HepG2 (cell line): ENCODE results near the gene GHRHR. TPM values are rescaled to one million over a fixed set of nuclear protein-coding genes. Genes with fewer than 3 reads are reported as not detected.

ENCODE experiments used
- ATAC-seq: fragments of 200-7000 bp; cut with Tn5 transposase; 3 replicates; pipeline ENCODE4 v1.9.1; 2020; ENCODE audit warnings: mild to moderate bottlenecking, moderate library complexity
- BruUV-seq: library from RNA; stranded (reverse); fragments of 400-500 nt; replicated peaks from 2 replicates; lab custom pipeline; 2021; lab: Mats Ljungman, UMichigan
- CTCF ChIA-PET: fragments of 300-600 bp; formaldehyde crosslinking; extraction: SDS; loops from one replicate; lab custom pipeline; 2021; ENCODE audit warnings: low total read pairs, inconsistent platforms, low intra/inter-chr PET ratio; lab: Yijun Ruan, JAX
- POLR2A ChIA-PET: fragments of 350-600 bp; sonication (Branson Sonifier 250); formaldehyde crosslinking; loops from one replicate; lab custom pipeline; 2020; ENCODE audit warnings: antibody characterized with exemption, inconsistent platforms; lab: Yijun Ruan, JAX
- DNase-seq: peaks from one replicate; pipeline ENCODE4 v3.0.0-alpha.2; 2015; ENCODE audit warnings: low spot score
- FAIRE-seq: peaks from 3 replicates; lab custom pipeline; 2011; peaks lifted over from hg19 to GRCh38; lab: Jason Lieb, UNC
- H2AFZ ChIP-seq: one replicate; pipeline ENCODE4 v1.6.1; 2011; ENCODE audit warnings: low read length, inconsistent platforms
- H3K27ac ChIP-seq: fragments of 300-600 bp; 3 replicates; pipeline ENCODE4 v1.8.0; 2011; ENCODE audit warnings: mixed run types, mild to moderate bottlenecking, mixed read lengths, low read length, inconsistent platforms; ENCODE audit not compliant: insufficient read depth; ENCODE audit errors: extremely low read length
- H3K27me3 ChIP-seq, 2 experiments: fragments of 200-600 bp in 1 of 2; 2 replicates in 1 of 2; 3 replicates in 1 of 2; pipeline versions ENCODE4 v1.6.0 to v1.8.0; 2011; ENCODE audit warnings: low read length in 2 of 2, mild to moderate bottlenecking in 2 of 2, moderate library complexity in 2 of 2, inconsistent platforms in 1 of 2; ENCODE audit not compliant: insufficient read depth in 2 of 2, control insufficient read depth in 1 of 2
- H3K36me3 ChIP-seq, 2 experiments: fragments of 200-600 bp in 1 of 2; replicated peaks in 1 of 2; 2 replicates in 1 of 2; 3 replicates in 1 of 2; pipeline versions ENCODE4 v1.5.1 to v1.8.0; 2011; ENCODE audit warnings: low read length in 2 of 2, inconsistent platforms in 1 of 2; ENCODE audit not compliant: insufficient read depth in 2 of 2, control insufficient read depth in 1 of 2
- H3K4me1 ChIP-seq: 2 replicates; pipeline ENCODE4 v1.5.1; 2012; ENCODE audit warnings: low read length, inconsistent platforms; ENCODE audit not compliant: insufficient read depth
- H3K4me2 ChIP-seq: 2 replicates; pipeline ENCODE4 v1.6.0; 2011; ENCODE audit warnings: low read depth, low read length, inconsistent platforms
- H3K4me3 ChIP-seq, 3 experiments: fragments of 200-600 bp in 1 of 3; sonication (generic), shearing (Covaris generic) in 1 of 3; replicated peaks in 1 of 3; 2 replicates each; pipeline ENCODE4 v1.5.1; 2011 to 2016; ENCODE audit warnings: low read length in 3 of 3, inconsistent platforms in 2 of 3, low read depth in 2 of 3, mild to moderate bottlenecking in 2 of 3, control low read depth in 1 of 3, mixed read lengths in 1 of 3; ENCODE audit not compliant: insufficient read depth in 1 of 3
- H3K79me2 ChIP-seq: one replicate; pipeline ENCODE4 v1.6.1; 2011; ENCODE audit warnings: low read length, inconsistent platforms; ENCODE audit not compliant: insufficient read depth
- H3K9ac ChIP-seq: 2 replicates; pipeline ENCODE4 v1.6.0; 2011; ENCODE audit warnings: mild to moderate bottlenecking, low read depth, low read length, inconsistent platforms; ENCODE audit not compliant: insufficient read depth
- H3K9me3 ChIP-seq: 2 replicates; pipeline ENCODE4 v1.5.1; 2012; ENCODE audit warnings: mild to moderate bottlenecking, low read length
- H4K20me1 ChIP-seq: 2 replicates; pipeline ENCODE4 v1.6.0; 2011; ENCODE audit warnings: inconsistent platforms, mild to moderate bottlenecking, low read length, moderate library complexity; ENCODE audit not compliant: insufficient read depth
- PHF5A ChIP-seq: IDR thresholded peaks from one replicate; pipeline ENCODE4 v1.6.1; 2018; ENCODE audit warnings: low read depth, missing genetic modification reagents; ENCODE audit not compliant: unreplicated experiment
- RARA ChIP-seq: IDR thresholded peaks from 2 replicates; pipeline ENCODE4 v1.6.1; 2016; ENCODE audit warnings: missing genetic modification reagents, missing compliant biosample characterization
- SALL2 ChIP-seq: sonication (generic); formaldehyde crosslinking; IDR thresholded peaks from 2 replicates; pipeline ENCODE4 v1.8.1; 2023; ENCODE audit warnings: mild to moderate bottlenecking, missing genetic modification reagents, inconsistent platforms
- SP2 ChIP-seq: sonication (generic); formaldehyde crosslinking; IDR thresholded peaks from 2 replicates; pipeline ENCODE4 v1.5.1; 2020; ENCODE audit warnings: mild to moderate bottlenecking, missing genetic modification reagents
- ZNF143 ChIP-seq: sonication (generic); formaldehyde crosslinking; IDR thresholded peaks from 2 replicates; pipeline ENCODE4 v1.4.0; 2020; ENCODE audit warnings: missing genetic modification reagents
- ZNF296 ChIP-seq: sonication (generic); formaldehyde crosslinking; conservative IDR thresholded peaks from 2 replicates; pipeline ENCODE4 v1.5.0; 2020; ENCODE audit warnings: mild to moderate bottlenecking, missing genetic modification reagents
- ZNF646 ChIP-seq: sonication (generic); formaldehyde crosslinking; IDR thresholded peaks from 2 replicates; pipeline ENCODE4 v1.9.0; 2021; ENCODE audit warnings: mild to moderate bottlenecking, missing genetic modification reagents
- ZNF883 ChIP-seq: sonication (generic); formaldehyde crosslinking; IDR thresholded peaks from 2 replicates; pipeline ENCODE4 v1.5.1; 2020; ENCODE audit warnings: mild to moderate bottlenecking, missing genetic modification reagents; ENCODE audit errors: not compliant biosample characterization
- ZSCAN20 ChIP-seq: sonication (generic); formaldehyde crosslinking; IDR thresholded peaks from 2 replicates; pipeline ENCODE4 v1.4.0; 2020; ENCODE audit warnings: missing genetic modification reagents, mild to moderate bottlenecking, borderline replicate concordance
- ZSCAN30 ChIP-seq: sonication (generic); formaldehyde crosslinking; IDR thresholded peaks from 2 replicates; pipeline ENCODE4 v1.5.0; 2020; ENCODE audit warnings: mild to moderate bottlenecking, missing genetic modification reagents
- WGBS: methylation state at CpG from one replicate; pipeline ENCODE4 v1.1.6; 2017; ENCODE audit warnings: low lambda C conversion rate; 5-methylcytosine and 5-hydroxymethylcytosine counted together
- in situ Hi-C: cut with HindIII; loops from 2 replicates; pipeline ENCODE4 v1.10.0; 2017; ENCODE audit warnings: low pct_unique_long_range_greater_than_20kb; ENCODE audit not compliant: extremely low pct_ligation_motif_present
- intact Hi-C: fragments of 100-400 bp; cut with micrococcal nuclease; formaldehyde crosslinking; loops from one replicate; pipeline ENCODE4 v1.10.0; 2022; ENCODE audit not compliant: unreplicated experiment
- polyA plus RNA-seq, 8 experiments: library from polyadenylated mRNA; depleted of rRNA in 3 of 8; stranded (reverse) in 7 of 8; unstranded in 1 of 8; fragments of >200 nt; fragmentation: Illumina TruSeq in 4 of 8; extraction: Trizol in 4 of 8; gene quantifications; 2 replicates each; pipeline versions ENCODE4 v1.2.1 to v1.2.3, GENCODE V29; 2011 to 2016; ENCODE audit warnings: low read depth in 4 of 8, missing spikeins in 1 of 8, mixed read lengths in 1 of 8; ENCODE audit not compliant: insufficient read depth in 1 of 8
- total RNA-seq, 5 experiments: library from RNA; depleted of rRNA; stranded (reverse); fragments of >200 nt; fragmentation: Illumina TruSeq; extraction: Trizol; gene quantifications; 2 replicates each; pipeline ENCODE4 v1.2.3, GENCODE V29; 2016; ENCODE audit warnings: low read depth in 1 of 5

Gene GHRHR
- total and polyA plus RNA-seq, 2 of the 13 experiments (the other 11 are each of a cell fraction or from before 2014, with no cell fraction given) = not detected

GRCh38 chr7:30973292-30973691 lies 9.5 kb downstream of the GHRHR start:
- FAIRE-seq (no peak), ATAC-seq (no peak), DNase-seq (no peak)
- no peak for TF ChIP-seq RARA
- no peak for TF ChIP-seq SALL2 (CRISPR knock-in tag)
- no peak for TF ChIP-seq ZSCAN20
- TF ChIP-seq ZNF646 (CRISPR knock-in tag) = no peak
- no peak for TF ChIP-seq ZNF883
- no peak for TF ChIP-seq SP2 (CRISPR knock-in tag)
- no peak for TF ChIP-seq PHF5A (CRISPR knock-in tag)
- no peak for TF ChIP-seq ZSCAN30 (CRISPR knock-in tag)
- no peak for TF ChIP-seq ZNF143 (CRISPR knock-in tag)
- TF ChIP-seq ZNF296 (CRISPR knock-in tag) = no peak
- Histone ChIP-seq H3K9ac (no peak overlapping the region), H3K27ac (no peak overlapping the region), H3K36me3 (no peaks in the 10 kb centered on the region), H3K9me3 (no peaks in the 10 kb centered on the region), H3K4me2 (no peak overlapping the region), H3K4me1 (peaks cover 11% of the 10 kb centered on the region), H2AFZ (no peak overlapping the region), H4K20me1 (no peaks in the 10 kb centered on the region), H3K27me3 (no peaks in the 10 kb centered on the region), H3K79me2 (no peaks in the 10 kb centered on the region), H3K4me3 (no peak overlapping the region)
- ChIA-PET POLR2A (no interaction called here), CTCF (no interaction called here)
- intact Hi-C loops (no loop called here), in situ Hi-C loops (no loop called here)
- BruUV-seq = no TSS peak
- WGBS = 0% methylated on average over 3 of the region's 3 CpGs
